Astrocyte (in vitro differentiated cells and primary cell): ENCODE results near the gene C19orf47. TPM values are rescaled to one million over a fixed set of nuclear protein-coding genes. Genes with fewer than 3 reads are reported as not detected.

Experiments
- DNase-seq: peaks from one replicate; pipeline ENCODE4 v3.0.0-alpha.2; 2010; ENCODE audit warnings: low read depth
- FAIRE-seq: peaks from 2 replicates; lab custom pipeline; 2011; peaks lifted over from hg19 to GRCh38; lab: Jason Lieb, UNC
- H2AFZ ChIP-seq: 2 replicates; pipeline ENCODE4 v1.6.0; 2012; ENCODE audit warnings: low read depth, low read length, inconsistent platforms
- H3K27ac ChIP-seq: 2 replicates; pipeline ENCODE4 v1.5.1; 2011; ENCODE audit warnings: low read depth, low read length, inconsistent platforms
- H3K27me3 ChIP-seq: 2 replicates; pipeline ENCODE4 v1.6.0; 2011; ENCODE audit warnings: low read length, inconsistent platforms; ENCODE audit not compliant: insufficient read depth
- H3K36me3 ChIP-seq: 2 replicates; pipeline ENCODE4 v1.5.1; 2011; ENCODE audit warnings: low read length, inconsistent platforms; ENCODE audit not compliant: insufficient read depth
- H3K4me1 ChIP-seq: 2 replicates; pipeline ENCODE4 v1.5.1; 2011; ENCODE audit warnings: low read length, inconsistent platforms; ENCODE audit not compliant: insufficient read depth
- H3K4me2 ChIP-seq: 2 replicates; pipeline ENCODE4 v1.6.0; 2012; ENCODE audit warnings: low read length, inconsistent platforms
- H3K4me3 ChIP-seq: 2 replicates; pipeline ENCODE4 v1.5.1; 2011; ENCODE audit warnings: low read depth, mild to moderate bottlenecking, low read length, inconsistent platforms; ENCODE audit not compliant: insufficient read depth
- H3K79me2 ChIP-seq: 2 replicates; pipeline ENCODE4 v1.6.0; 2012; ENCODE audit warnings: mild to moderate bottlenecking, low read length, inconsistent platforms; ENCODE audit not compliant: insufficient read depth
- H3K9ac ChIP-seq: 2 replicates; pipeline ENCODE4 v1.6.0; 2012; ENCODE audit warnings: mild to moderate bottlenecking, low read length, inconsistent platforms
- H3K9me3 ChIP-seq: 2 replicates; pipeline ENCODE4 v1.5.1; 2012; ENCODE audit warnings: low read depth, mild to moderate bottlenecking, low read length, inconsistent platforms; ENCODE audit not compliant: insufficient read depth
- H4K20me1 ChIP-seq: 2 replicates; pipeline ENCODE4 v1.6.0; 2012; ENCODE audit warnings: low read length, inconsistent platforms; ENCODE audit not compliant: insufficient read depth
- H3K27ac Mint-ChIP-seq: one replicate; pipeline ENCODE4 v1.8.0; 2021; ENCODE audit warnings: mild to moderate bottlenecking, mixed read lengths; ENCODE audit not compliant: unreplicated experiment
- H3K27me3 Mint-ChIP-seq: one replicate; pipeline ENCODE4 v1.8.0; 2021; ENCODE audit warnings: low read depth, mixed read lengths; ENCODE audit not compliant: unreplicated experiment
- H3K36me3 Mint-ChIP-seq: one replicate; pipeline ENCODE4 v1.8.0; 2021; ENCODE audit warnings: low read depth, mixed read lengths; ENCODE audit not compliant: unreplicated experiment
- H3K4me1 Mint-ChIP-seq: one replicate; pipeline ENCODE4 v1.8.0; 2021; ENCODE audit warnings: low read depth, mixed read lengths; ENCODE audit not compliant: unreplicated experiment
- H3K4me3 Mint-ChIP-seq: one replicate; pipeline ENCODE4 v1.8.0; 2021; ENCODE audit warnings: mild to moderate bottlenecking, moderate library complexity, mixed read lengths; ENCODE audit not compliant: unreplicated experiment
- H3K9me3 Mint-ChIP-seq: one replicate; pipeline ENCODE4 v1.8.0; 2021; ENCODE audit warnings: mild to moderate bottlenecking, mixed read lengths; ENCODE audit not compliant: unreplicated experiment
- CTCF ChIP-seq: IDR thresholded peaks from 2 replicates; pipeline ENCODE4 v1.5.1; 2011; ENCODE audit warnings: low read depth, mild to moderate bottlenecking, inconsistent platforms, low read length, moderate library complexity; ENCODE audit not compliant: insufficient read depth
- EZH2 ChIP-seq: IDR thresholded peaks from 2 replicates; pipeline ENCODE4 v1.6.1; 2012; ENCODE audit warnings: mild to moderate bottlenecking, low read length, inconsistent platforms; ENCODE audit not compliant: insufficient read depth
- total RNA-seq: library from RNA; stranded (reverse); gene quantifications from 2 replicates; pipeline ENCODE4 v1.2.1, GENCODE V29; 2021

Gene C19orf47
- total RNA-seq, 1 donor from 2014 or later = 20.6 TPM

GRCh38 chr19:40279761-40280607, 68.2 kb downstream of the C19orf47 start:
- H3K27ac ChIP-seq = no peak overlapping the region
- peaks cover 86% of the 10 kb centered on the region for H4K20me1 ChIP-seq
- Mint-ChIP-seq H3K27ac (peak overlapping the region; percentile 37), H3K27me3 (no peaks in the 10 kb centered on the region), H3K36me3 (peaks cover 4% of the 10 kb centered on the region), H3K4me1 (peaks cover 30% of the 10 kb centered on the region), H3K4me3 (no peak overlapping the region), H3K9me3 (no peaks in the 10 kb centered on the region)
- no peaks in the 10 kb centered on the region for H3K36me3 ChIP-seq
- FAIRE-seq (no peak), DNase-seq (no peak)
- peaks cover 94% of the 10 kb centered on the region for H3K79me2 ChIP-seq
- no peak overlapping the region for H3K4me2 ChIP-seq
- TF ChIP-seq EZH2 (no peak), CTCF (no peak)
- H3K9me3 ChIP-seq = no peaks in the 10 kb centered on the region
- no peak overlapping the region for H2AFZ ChIP-seq
- no peak overlapping the region for H3K9ac ChIP-seq
- H3K27me3 ChIP-seq = no peaks in the 10 kb centered on the region
- H3K4me3 ChIP-seq = no peak overlapping the region
- H3K4me1 ChIP-seq = peaks cover 11% of the 10 kb centered on the region

GRCh38 chr19:40279120-40279551, 69.1 kb downstream of the C19orf47 start:
- peaks cover 31% of the 10 kb centered on the region for H3K4me1 Mint-ChIP-seq
- H3K9ac ChIP-seq = no peak overlapping the region
- peaks cover 4% of the 10 kb centered on the region for H3K36me3 Mint-ChIP-seq
- H3K27ac Mint-ChIP-seq = no peak overlapping the region
- H3K27ac ChIP-seq = no peak overlapping the region
- no peak overlapping the region for H3K4me2 ChIP-seq
- peaks cover 9% of the 10 kb centered on the region for H3K4me1 ChIP-seq
- no peaks in the 10 kb centered on the region for H3K9me3 ChIP-seq
- no peak overlapping the region for H2AFZ ChIP-seq
- no peak overlapping the region for H3K4me3 ChIP-seq
- H3K27me3 Mint-ChIP-seq = no peaks in the 10 kb centered on the region
- FAIRE-seq (no peak), DNase-seq (peak; percentile 6)
- no peak for TF ChIP-seq CTCF
- no peak for TF ChIP-seq EZH2
- H4K20me1 ChIP-seq = peaks cover 95% of the 10 kb centered on the region
- no peaks in the 10 kb centered on the region for H3K9me3 Mint-ChIP-seq
- peaks cover 96% of the 10 kb centered on the region for H3K79me2 ChIP-seq
- no peak overlapping the region for H3K4me3 Mint-ChIP-seq
- H3K36me3 ChIP-seq = no peaks in the 10 kb centered on the region
- no peaks in the 10 kb centered on the region for H3K27me3 ChIP-seq
